ENCODE results near the gene COQ4.
"Not testable (repeated sequence)": the region's sequence is repeated elsewhere in the genome, so short reads cannot be mapped to it uniquely, and the experiment has no call there.

Gene COQ4

DNA sequence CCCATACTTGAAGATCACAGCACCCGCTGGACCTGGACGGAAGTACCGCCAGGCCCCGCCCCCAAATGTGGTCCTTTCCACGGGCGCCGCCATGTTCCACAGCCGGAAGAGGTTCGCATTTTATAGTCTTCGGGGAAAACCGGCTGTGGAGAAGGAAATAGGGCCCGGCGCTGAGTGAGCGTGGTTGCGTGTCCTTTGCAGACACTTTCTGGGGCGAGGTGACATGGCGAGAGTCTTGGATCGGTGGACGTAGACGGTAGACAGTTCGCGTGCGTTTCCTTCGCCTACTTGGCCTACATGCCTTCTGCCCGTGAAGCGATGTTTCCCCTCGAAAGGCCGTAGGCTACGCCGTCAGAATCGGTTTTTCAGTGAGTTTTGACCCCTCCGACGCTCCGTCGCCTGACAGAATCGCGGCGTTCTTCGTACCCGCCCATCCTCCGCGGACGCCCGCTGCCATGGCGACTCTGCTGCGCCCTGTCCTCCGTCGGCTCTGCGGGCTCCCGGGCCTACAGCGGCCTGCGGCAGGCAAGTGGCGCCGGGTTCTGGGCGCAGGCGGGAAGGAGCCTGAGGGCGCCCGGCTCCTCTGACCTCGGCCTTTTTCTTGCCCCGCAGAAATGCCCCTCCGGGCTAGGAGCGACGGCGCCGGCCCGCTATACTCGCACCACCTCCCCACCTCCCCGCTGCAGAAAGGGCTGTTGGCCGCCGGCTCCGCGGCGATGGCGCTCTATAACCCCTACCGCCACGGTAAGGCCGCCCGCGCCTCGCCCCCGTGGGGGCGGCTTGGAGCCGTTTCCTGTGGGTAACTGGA, at the start of gene COQ4, which contains the start of gene TRUB2:
Gene COQ4 (plus strand): TSS at position 436 of the 808 bp plus-strand sequence. CDS start 20 bp downstream, at position 456.
Gene TRUB2 (minus strand): TSS at position 44 of the 808 bp plus-strand sequence. CDS start 39 bp downstream, at position 5.
- peak; percentile 79 to 87 for DNase-seq (ENCODE audit: low read depth in 2 of 2)

DNA sequence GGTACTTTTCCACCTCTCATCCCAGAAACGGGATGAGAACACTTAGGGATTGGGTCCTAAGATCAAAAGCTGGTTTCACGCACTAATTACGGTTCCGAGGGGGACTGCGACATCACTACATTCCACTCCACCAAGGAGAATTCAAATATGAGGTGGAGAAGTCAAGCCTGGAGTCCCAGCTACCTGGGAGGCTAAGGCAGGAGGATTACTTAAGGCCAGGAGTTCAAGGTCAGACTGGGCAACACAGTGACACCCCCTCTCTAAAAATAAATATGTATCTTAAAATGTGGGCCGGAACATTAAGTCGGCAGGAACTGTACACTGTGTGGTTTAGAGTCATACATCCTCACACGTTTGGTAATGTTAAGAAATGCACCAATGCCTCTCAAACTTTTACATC, 48.4 kb upstream of the COQ4 start:
- DNase-seq (ENCODE audit: low read depth in 2 of 2), result no peak

DNA sequence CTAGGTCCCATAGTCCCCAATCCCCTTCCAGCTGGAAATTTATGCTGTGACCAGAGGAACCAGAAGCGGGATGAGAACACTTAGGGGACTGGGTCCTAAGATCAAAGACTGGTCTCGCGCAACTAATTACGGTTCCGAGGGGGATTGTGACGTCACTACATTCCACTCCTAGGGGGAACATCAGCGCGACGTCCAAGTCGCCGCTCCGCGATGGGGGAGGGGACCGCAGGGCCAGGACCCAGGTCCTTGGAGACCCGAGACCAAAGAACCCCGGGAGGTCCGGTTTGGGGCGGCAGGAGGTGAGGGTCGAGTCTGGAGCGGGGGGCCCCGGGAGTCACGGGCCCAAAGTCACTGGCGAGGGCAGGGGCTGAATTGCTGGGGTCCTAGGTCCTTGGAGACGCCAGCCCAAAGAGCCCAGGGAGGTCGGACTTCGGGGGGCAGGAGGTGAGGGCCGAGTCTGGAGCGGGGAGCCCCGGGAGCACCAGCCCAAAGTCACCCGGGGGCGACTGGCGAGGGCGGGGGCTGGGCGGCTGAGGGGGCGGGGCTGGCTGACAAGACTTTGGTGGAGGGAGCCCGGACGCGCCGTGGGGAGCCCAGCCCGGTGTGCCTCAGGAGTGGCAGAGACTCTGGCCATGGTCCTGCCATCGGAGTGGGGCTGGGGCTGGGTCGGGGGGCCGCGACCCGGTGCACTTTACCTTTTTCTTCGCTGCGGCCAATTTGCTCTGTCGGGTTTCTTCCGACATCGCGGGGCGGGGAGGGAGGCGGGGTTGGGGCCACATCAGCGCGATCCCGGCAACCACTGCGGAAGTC, 47.2 kb upstream of the COQ4 start, which contains the start of gene GOLGA2:
Gene GOLGA2 (minus strand): TSS at position 810 of the 810 bp plus-strand sequence. CDS start 31 bp downstream, at position 779.
- DNase-seq (ENCODE audit: low read depth in 2 of 2), result no peak

DNA sequence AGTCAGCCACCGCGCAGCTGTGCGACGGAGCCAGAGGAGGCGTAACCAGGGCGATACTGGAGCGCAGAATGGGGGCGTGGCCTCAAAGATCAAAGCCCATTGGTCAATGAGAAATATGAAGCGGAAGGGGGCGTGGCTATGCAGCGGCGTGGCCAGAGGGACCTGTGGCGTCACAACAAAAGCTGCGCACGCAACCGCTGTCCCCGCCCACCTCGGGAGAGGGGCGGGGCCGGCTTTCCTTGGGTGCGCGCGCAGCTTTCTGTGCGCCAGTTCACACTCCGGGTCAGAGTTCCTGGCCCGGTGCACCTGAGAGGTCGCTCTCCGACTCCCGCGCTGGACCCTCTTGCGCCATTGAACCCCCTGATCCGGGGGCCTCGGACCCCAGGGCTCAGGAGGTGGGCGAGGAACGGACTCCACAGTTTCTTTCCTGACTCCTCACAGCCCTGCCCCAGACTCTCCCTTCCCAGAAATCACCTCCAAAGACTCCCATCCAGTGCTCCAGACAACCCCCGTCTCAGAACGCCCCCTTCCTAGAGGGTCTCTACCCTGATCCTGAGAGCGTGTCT, 46.5 kb upstream of the COQ4 start, which contains the start of gene SWI5:
Gene SWI5 (plus strand): TSS at position 269 of the 566 bp plus-strand sequence.
- peak; percentile 99 to 100 for DNase-seq (ENCODE audit: low read depth in 2 of 2)

DNA sequence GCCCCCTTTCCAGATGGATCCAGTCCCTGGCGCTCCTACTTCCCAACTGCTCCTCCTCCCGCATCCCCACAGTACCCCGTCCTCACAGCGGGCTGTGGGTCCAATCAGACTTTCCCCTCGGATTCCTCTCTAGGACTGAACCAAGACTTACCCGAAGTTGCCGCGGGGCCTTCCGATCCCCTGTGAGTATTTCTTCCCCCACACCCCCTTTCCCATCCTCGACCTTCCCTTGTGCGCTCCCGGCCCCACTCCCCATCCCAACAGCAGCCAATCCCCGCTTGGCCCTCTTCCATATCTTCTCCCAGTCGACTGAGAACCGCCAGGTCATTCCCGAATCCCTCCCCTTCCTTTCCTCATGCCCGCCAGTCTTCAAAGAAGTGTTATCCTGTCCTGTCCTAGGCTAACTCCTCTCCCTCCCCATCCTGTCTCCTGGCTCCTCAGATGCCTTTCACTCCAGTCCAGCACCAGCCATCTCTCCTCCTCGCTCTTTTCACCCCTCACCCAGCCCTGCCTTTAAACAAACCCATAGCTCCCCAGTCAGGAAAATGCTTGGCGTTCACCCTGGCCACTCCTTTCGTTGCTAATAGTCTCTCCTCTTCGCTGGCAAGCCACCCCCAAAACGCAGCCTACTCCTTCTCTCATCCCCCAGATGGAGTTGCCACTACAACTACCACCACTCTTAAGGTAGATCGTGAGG, 45.9 kb upstream of the COQ4 start:
- no peak for DNase-seq (ENCODE audit: low read depth in 2 of 2)

DNA sequence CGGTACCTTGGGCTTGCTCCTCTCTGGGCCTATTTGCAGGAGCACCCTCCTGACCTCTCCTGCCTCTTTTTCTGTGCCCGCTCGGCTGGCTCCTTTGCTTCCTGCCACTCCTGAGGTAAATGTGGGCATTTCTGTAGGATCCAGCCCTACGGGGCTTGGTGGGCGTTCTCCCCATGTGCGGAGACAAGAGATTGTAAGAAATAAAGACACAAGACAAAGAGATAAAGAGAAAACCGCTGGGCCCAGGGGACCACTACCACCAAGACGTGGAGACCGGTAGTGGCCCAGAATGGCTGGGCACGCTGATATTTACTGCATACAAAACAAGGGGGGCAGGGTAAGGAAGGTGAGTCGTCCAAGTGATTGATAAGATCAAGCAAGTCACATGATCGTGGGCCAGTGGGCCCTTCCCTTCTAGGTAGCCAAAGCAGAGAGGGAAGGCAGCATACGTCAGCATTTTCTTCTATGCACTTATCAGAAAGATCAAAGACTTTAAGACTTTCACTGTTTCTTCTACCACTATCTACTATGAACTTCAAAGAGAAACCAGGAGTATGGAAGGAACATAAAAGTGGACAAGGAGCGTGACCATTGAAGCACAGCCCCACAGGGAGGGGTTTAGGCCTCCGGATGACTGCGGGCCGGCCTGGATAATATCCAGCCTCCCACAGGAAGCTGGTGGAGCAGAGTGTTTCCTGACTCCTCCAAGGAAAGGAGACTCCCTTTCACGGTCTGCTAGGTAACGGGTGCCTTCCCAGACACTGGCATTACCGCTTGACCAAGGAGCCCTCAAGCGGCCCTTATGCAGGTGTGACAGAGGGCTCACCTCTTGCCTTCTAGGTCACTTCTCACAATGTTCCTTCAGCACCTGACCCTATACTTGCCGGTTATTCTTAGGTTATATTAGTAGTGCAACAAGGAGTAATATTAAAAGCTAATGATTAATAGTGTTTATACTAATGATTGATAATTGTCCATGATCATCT, 43.3 kb upstream of the COQ4 start:
- DNase-seq (ENCODE audit: low read depth in 2 of 2), result not testable (repeated sequence)

DNA sequence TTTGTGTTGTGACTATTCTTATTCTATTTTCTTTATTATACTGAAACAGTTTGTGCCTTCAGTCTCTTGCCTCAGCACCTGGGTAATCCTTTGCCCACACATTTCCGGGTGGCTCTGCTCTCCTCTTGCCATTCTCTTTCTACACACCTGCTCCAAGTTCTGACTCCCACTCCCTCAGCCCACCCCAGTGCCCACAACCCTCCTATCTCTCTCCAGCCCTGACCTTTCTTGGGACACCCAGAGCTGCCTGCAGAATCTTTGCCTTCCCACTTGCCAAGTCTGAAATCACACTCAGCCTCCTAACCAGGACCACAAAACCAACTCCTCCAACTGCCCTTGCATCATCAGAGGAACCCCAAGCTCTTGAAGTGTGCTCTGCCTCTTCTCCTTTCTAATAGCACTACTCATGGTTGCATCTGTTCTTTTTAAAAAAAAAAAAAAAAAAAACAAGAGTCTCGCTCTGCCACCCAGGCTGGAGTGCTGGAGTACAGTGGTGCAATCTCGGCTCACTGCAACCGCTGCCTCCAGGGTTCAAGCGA, 42.5 kb upstream of the COQ4 start:
- no peak for DNase-seq (ENCODE audit: low read depth in 2 of 2)

DNA sequence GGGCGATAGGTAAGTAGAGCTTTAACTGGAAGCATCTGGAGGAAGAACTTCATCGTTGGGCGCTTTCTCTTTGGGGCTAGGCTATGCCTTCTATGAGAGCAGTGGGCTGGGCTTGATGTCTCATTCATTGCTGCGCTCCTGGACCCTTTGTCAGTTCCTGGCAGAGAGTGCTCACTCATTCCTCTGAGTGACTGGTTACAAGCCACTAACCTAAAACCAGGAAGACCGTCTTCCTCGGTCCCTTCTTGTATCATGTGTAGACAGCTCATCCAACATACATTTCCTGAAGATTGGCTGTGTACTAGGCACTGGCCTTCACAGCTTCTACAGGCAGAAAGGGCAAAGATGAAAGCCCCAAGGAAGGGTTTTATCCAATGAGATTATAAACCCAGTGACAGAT, 40.1 kb upstream of the COQ4 start:
- DNase-seq (ENCODE audit: low read depth in 2 of 2), result no peak

DNA sequence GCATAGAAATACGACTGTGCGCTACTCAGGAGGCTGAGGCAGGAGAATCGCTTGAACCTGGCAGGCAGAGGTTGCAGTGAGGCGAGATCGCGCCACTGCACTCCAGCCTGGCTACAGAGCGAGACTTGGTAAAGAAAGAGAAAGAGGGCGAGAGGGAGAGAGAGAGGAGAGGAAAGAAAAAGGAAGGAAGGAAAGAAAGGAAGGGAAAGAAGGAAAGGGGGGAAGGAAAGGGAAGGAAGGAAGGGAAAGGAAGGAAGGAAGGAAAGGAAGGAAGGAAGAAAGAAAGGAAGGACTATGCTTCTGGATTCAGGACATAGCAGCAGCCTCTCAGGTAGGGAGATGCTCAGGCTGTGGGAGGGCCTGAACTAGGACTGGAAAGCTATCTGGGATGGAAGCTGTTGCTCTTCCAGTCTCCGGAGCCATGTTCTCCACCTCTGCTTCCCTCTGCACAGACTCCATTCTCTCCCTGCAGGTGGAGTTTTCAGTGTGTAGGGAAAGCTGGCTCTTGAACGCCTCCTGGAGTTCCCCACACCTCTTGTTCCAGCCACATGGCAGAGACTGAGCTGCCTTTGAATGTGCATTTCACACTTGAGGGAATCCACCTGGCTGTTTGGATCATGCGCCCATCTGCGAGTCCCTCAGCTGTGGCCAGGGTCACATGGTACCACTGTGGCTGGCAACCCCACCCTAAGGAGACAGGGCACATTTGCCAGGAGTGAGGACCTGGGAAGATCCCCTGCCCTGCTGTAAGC, 37.4 kb upstream of the COQ4 start:
- DNase-seq (ENCODE audit: low read depth in 2 of 2), result no peak

DNA sequence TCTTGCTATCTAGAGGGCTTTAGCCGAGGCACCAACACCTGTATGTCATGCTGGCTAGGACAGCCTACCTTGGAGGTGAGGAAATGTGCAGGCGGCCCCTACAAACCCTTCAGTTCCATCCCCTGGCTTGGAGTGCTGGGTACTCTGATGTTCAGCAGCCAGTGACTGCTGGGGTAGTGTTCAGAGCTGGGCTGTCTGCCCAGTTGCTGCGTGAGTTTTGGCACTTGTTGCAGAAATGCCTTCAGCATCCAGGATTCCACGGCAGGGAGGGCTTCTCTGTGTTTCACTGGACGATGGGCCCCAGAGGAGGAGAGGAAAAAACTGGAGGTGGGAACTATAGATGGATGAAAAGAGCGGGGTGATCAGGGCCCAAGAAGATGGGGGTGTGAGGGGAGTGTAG, 36.2 kb upstream of the COQ4 start:
- no peak for DNase-seq (ENCODE audit: low read depth in 2 of 2)

DNA sequence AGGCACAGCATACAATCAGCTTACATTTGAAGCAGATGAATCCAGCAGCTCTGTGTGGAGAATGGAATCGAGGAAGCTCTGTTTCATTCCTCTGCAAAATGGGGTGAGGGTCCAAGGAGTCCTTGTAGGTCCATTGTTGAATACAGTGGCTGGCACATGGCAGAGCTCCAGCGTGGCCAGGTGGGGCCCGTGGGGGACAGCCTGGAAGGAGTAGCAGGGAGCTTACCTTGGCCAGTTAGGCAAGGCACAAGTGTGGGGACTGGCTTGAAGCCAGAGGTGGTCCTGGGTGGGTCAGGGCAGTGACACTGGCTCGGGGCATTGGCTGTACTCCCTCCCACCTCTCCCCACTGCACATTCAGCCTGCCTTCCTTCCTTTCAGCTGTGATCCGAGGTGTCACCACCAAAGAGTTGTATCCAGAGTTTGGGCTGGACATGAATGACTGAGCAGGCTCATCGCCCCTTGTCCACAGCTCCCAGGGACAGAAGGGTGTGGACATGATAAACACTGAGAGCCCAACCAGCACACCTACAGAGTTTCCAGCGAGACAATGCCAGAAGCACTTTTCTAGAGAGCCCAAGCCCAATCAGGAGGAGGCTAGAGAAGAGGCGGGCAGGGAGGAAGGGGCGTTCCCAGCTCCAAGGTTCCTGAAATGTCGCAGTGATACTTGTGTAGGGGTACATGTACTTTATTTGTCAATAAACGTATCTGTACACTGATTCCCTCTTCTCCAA, 34.2 kb upstream of the COQ4 start:
- no peak for DNase-seq (ENCODE audit: low read depth in 2 of 2)

DNA sequence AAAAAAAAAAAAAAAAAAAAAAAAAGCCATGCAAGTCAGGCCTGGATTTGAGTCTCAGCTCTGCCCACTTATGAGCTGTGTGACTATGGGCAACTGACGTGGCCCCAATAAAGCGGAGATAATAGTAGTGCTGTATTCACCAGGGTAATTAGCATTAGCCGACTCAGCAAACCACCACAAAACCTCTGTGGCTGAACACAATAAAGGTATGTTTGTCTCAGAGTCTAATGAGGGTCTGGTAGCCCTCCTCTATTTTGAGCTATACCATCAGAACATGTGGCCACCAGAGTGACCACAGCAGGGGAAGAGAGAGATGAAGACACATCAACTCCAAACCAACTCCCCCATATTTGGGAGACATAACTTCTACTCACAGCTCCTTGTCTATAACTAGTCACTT, 30.6 kb upstream of the COQ4 start:
- DNase-seq (ENCODE audit: low read depth in 2 of 2), result no peak

DNA sequence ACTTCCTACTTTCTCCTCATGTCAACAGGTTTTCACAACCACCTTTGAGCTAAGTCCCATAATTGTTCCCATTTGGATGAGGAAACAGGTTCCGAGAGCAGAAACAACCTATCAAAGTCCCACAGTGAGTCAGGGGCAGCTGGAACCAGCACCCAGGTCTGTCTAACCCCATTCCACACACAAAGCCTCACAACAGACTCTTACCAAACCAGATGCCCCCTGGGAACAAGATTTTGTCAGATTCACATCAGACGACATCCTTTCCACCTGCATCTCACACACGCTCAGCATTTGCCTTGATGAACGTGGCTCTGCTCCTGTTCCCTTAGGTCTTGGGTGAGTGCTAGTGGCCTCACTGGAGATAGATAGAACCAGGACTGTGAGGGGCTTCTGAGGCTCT, 29.5 kb upstream of the COQ4 start:
- DNase-seq (ENCODE audit: low read depth in 2 of 2), result no peak

DNA sequence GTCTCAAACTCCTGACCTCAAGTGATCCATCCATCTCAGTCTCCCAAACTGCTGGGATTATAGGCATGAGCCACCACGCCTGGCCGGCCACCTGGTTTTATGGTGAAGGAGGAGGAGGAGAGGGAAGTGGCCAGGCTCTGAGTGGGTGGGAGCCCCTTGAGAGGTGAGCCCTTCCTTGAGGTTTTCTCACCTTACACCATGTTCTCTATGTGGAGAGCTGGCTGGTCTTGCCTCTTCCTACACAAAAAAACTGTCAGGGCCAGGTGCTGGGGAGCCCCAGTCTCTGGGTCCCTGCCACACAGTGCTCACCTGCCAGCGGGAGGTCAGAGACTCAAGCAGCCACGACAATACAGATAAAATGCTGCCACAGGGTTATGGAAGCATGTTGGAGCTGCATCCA, 28.5 kb upstream of the COQ4 start:
- no peak for DNase-seq (ENCODE audit: low read depth in 2 of 2)

DNA sequence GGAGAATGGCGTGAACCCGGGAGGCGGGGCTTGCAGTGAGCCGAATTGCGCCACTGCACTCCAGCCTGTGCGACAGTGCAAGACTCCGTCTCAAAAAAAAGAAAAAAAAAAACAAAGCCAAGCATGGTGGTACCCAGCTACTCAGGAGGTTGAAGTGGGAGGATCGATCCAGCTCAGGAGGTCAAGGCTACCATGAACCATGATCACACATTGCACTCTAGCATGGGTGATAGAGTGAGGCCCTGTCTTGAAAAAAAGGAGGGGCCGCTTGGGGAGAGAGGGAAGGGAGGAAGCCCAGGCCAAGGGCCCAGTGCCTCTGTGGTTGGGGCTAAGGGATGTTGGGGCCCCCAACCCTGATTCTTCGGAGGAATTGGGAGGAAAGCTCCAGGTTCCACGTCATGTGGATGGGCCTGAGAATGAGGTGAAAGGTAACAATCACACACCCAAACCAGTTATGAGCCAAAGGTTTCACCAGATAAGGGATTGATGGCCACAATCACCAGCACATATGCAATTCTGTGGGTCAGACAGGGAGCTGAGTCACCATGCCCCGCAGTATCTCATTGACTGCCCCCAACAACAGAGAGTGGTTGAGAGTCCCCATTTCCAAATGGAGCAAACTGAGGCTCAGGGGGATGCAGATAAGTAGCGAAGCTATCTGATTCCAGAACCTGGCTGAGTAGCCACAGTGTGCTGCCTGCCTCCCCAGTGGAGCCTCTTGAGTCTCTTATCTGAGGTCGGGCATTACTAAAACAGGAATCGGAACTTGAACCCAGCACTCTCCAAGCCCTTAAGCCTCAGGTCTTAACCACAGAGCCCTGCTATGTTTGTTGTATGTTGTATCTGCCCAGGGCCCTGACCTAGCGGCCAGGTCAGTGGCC, 26.1 kb upstream of the COQ4 start:
- no peak for DNase-seq (ENCODE audit: low read depth in 2 of 2)

DNA sequence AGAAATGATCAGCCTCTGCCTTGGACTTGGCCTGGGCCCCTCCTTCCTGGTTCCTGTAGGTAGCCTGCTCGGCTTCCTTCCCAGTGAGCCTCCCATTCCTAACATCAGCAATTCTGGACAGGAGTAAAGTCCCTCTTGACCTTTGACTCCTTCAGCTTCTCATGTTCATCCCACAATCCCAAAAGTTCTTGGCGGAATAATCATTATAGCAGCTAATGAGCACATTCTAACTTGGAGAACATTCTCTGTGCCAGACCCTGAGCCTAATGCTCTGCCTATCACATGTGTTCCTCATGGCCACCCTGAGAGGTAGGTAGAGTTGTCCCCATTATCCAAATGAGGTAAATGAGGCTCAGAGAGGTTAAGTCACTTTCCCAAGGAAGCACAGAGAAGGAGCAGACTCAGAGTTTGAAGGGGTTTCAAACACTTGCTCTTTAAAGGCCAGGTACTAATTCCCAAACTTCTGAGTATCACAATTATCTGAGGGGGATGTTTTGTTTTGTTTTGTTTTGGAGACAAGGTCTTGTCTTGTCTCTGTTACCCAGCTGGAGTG, 25.3 kb upstream of the COQ4 start:
- no peak for DNase-seq (ENCODE audit: low read depth in 2 of 2)

All from stimulated activated CD4-positive, alpha-beta T cell treated with anti-CD3 and anti-CD28 coated beads, Interleukin-1b, Interleukin-23, amount 100 ng/mL, for 1 hour (primary cell).